Natural killer cell (primary cell): Measurements from ENCODE around the gene DNAI7. TPM values are rescaled to one million over a fixed set of nuclear protein-coding genes. Genes with fewer than 3 reads are reported as not detected.

Source experiments
- ATAC-seq, 3 donors: fragments of 150-1000 bp in 2 of 3; fragments of 200-7000 bp in 1 of 3; cut with Tn5 transposase; 1 replicate in 1 of 3; 2 replicates in 2 of 3; pipeline ENCODE4 v1.10.0; 2021; ENCODE audit warnings: mild to moderate bottlenecking in 2 of 3, moderate library complexity in 2 of 3
- DNase-seq, 2 donors: peaks; one replicate each; pipeline versions ENCODE4 v3.0.0 to v3.0.0-alpha.2; 2013 to 2021; ENCODE audit warnings: mixed read lengths in 1 of 2
- H3K27ac ChIP-seq: one replicate; pipeline ENCODE4 v1.5.1; 2013; ENCODE audit warnings: mild to moderate bottlenecking, low read length
- H3K27me3 ChIP-seq: one replicate; pipeline ENCODE4 v1.6.1; 2013; ENCODE audit warnings: low read length; ENCODE audit not compliant: control insufficient read depth, insufficient read depth
- H3K36me3 ChIP-seq: one replicate; pipeline ENCODE4 v1.6.1; 2013; ENCODE audit warnings: low read length; ENCODE audit not compliant: control insufficient read depth, insufficient read depth
- H3K4me1 ChIP-seq: one replicate; pipeline ENCODE4 v1.6.1; 2013; ENCODE audit warnings: low read length; ENCODE audit not compliant: control insufficient read depth, insufficient read depth
- H3K4me3 ChIP-seq: one replicate; pipeline ENCODE4 v1.5.1; 2013; ENCODE audit warnings: low read length
- H3K9me3 ChIP-seq: one replicate; pipeline ENCODE4 v1.6.1; 2013; ENCODE audit warnings: low read length; ENCODE audit not compliant: control insufficient read depth, insufficient read depth
- H3K27ac Mint-ChIP-seq, 2 donors: one replicate each; pipeline ENCODE4 v1.8.0; 2022; ENCODE audit warnings: mild to moderate bottlenecking in 2 of 2, mixed read lengths in 2 of 2, moderate library complexity in 1 of 2
- H3K27me3 Mint-ChIP-seq, 2 donors: one replicate each; pipeline ENCODE4 v1.8.0; 2022; ENCODE audit warnings: low read depth in 2 of 2, mixed read lengths in 2 of 2
- H3K36me3 Mint-ChIP-seq: one replicate; pipeline ENCODE4 v1.8.0; 2022; ENCODE audit warnings: mixed read lengths
- H3K4me1 Mint-ChIP-seq, 2 donors: one replicate each; pipeline ENCODE4 v1.8.0; 2022; ENCODE audit warnings: mixed read lengths in 2 of 2
- H3K4me3 Mint-ChIP-seq: one replicate; pipeline ENCODE4 v1.8.0; 2022; ENCODE audit warnings: mild to moderate bottlenecking, moderate library complexity, mixed read lengths
- H3K9me3 Mint-ChIP-seq, 2 donors: one replicate each; pipeline ENCODE4 v1.8.0; 2022; ENCODE audit warnings: mixed read lengths in 2 of 2
- WGBS: methylation state at CpG from one replicate; pipeline ENCODE4 v1.1.7; 2013; ENCODE audit warnings: missing lambda C conversion rate; ENCODE audit not compliant: insufficient coverage; 5-methylcytosine and 5-hydroxymethylcytosine counted together
- intact Hi-C: fragments of 100-400 bp; cut with micrococcal nuclease; formaldehyde crosslinking; loops from one replicate; pipeline ENCODE4 v1.14.2; 2022
- total RNA-seq, 4 donors: library from RNA; stranded (reverse); fragments of 120-200 nt in 1 of 4; gene quantifications; one replicate each; pipeline versions ENCODE4 v1.2.3 to v1.2.4, GENCODE V29; 2013 to 2022
- TF ChIP-seq, protein P1 (sequence below): fragments of 200-600 bp; IDR thresholded peaks from one replicate; pipeline ENCODE4 v1.8.0; 2022; ENCODE audit warnings: antibody characterized with exemption

Gene DNAI7
- total RNA-seq, 3 donors from 2014 or later (not counting 1 experiment from before 2014, with no cell fraction given) = 0.15 to 0.59 (median 0.48) TPM

DNA sequence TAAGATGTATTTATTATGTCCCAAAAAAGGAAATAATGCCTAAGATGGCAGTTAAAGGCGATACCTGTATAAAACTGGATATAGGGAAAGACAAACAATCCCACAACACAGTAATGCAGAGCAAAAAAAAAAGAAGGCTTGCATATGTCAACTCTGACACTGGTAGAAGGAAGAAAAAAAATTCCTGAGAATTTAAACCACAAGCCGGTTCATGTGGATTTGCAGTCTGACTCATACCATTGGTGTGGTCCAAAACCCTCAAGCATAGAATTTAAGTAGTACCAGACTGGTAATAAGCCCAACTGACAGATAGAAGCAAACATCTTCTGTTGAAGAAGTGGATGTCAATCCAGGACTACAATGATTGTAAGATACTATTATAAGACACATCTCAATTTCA lies 7.2 kb downstream of the DNAI7 start:
- DNase-seq = no peak
- no peak overlapping the region for H3K4me3 ChIP-seq
- ATAC-seq = no peak
- Mint-ChIP-seq H3K4me1 (peaks cover 11 to 13% of the 10 kb centered on the region in 2 donors), H3K27ac (no peak overlapping the region), H3K27me3 (no peaks in the 10 kb centered on the region), H3K4me3 (no peak overlapping the region), H3K9me3 (no peaks in the 10 kb centered on the region), H3K36me3 (no peaks in the 10 kb centered on the region)
- TF ChIP-seq, protein P1, sequence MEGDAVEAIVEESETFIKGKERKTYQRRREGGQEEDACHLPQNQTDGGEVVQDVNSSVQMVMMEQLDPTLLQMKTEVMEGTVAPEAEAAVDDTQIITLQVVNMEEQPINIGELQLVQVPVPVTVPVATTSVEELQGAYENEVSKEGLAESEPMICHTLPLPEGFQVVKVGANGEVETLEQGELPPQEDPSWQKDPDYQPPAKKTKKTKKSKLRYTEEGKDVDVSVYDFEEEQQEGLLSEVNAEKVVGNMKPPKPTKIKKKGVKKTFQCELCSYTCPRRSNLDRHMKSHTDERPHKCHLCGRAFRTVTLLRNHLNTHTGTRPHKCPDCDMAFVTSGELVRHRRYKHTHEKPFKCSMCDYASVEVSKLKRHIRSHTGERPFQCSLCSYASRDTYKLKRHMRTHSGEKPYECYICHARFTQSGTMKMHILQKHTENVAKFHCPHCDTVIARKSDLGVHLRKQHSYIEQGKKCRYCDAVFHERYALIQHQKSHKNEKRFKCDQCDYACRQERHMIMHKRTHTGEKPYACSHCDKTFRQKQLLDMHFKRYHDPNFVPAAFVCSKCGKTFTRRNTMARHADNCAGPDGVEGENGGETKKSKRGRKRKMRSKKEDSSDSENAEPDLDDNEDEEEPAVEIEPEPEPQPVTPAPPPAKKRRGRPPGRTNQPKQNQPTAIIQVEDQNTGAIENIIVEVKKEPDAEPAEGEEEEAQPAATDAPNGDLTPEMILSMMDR = no peak
- 71% methylated on average over 1 of the region's 2 CpGs for WGBS
- no peaks in the 10 kb centered on the region for H3K4me1 ChIP-seq
- no peaks in the 10 kb centered on the region for H3K27me3 ChIP-seq
- no peaks in the 10 kb centered on the region for H3K36me3 ChIP-seq
- no peaks in the 10 kb centered on the region for H3K9me3 ChIP-seq
- no peak overlapping the region for H3K27ac ChIP-seq
- intact Hi-C loops = no loop called here

DNA sequence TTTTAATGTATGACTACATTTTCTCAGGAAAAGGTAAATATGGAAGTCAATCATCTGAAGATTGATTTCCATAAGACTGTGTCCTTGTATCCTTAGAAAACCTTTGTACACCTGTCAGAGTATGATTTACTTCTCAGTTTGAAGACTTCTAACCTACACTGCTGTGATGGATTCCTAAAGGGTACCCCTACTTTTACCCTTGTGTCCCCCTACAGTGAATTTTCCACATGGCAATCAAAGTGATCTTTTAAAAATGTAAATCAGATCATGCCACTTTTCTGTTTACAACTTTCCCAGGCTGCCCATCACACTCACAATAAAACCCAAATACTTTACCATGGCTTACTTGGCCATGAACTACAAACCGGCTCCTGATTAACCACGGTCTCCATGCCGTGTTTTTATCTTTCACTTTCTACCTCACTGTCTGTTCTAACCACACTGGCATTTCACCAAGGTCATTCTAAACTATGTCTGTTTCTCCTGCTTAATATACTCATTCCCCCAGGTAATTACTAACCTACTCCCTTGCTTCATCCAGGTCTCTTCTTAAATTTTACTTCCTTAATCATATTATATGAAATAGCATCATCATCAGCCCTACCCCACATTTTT lies 8.1 kb downstream of the DNAI7 start:
- Mint-ChIP-seq H3K9me3 (no peaks in the 10 kb centered on the region), H3K4me3 (peak overlapping the region; percentile 64), H3K36me3 (no peaks in the 10 kb centered on the region), H3K27me3 (no peaks in the 10 kb centered on the region), H3K27ac (peak overlapping the region in 1 of 2 donors; percentile 31), H3K4me1 (peaks cover 11 to 13% of the 10 kb centered on the region in 2 donors)
- intact Hi-C loops = no loop called here
- Histone ChIP-seq H3K36me3 (no peaks in the 10 kb centered on the region), H3K27ac (no peak overlapping the region), H3K27me3 (no peaks in the 10 kb centered on the region), H3K9me3 (no peaks in the 10 kb centered on the region), H3K4me1 (no peaks in the 10 kb centered on the region), H3K4me3 (peak overlapping the region; percentile 11)
- 8% methylated on average over 3 of the region's 3 CpGs for WGBS
- DNase-seq (peak in 1 of 2 donors; percentile 61), ATAC-seq (peak; percentile 60 to 80 (median 78))
- TF ChIP-seq, protein P1 = no peak

DNA sequence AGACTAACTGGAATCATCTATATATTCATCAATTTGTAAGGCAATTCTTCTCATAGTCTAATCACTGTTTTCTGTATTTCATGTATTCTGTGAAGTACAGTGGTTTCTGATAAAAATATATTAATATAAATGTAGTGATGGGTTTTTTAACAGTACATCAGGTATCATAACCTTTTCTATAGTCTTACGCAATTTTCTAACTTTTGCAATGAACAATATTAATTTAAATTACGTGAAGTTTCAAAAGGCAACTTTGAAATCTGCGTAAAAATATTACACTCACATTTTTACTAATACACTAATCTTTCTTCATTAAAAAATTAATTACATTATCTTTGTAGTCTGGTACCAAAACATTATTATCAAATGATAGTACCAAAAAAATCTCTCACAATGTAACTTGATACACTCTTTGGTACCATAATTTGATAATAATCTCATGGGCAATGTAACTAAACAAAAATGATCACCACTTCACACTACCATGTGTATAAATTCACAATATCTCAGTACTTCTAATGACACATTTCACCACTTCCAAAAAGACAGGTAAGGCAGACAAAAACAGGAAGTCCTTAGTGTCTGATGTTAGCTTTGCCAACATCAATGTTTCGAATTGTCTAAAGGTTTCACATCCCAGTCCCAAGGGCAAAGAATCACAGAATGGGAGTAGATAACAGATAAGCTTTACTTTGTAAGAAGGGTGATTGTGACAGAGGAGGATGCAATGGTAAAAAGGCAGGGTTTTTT lies 8.7 kb downstream of the DNAI7 start:
- Mint-ChIP-seq H3K9me3 (no peaks in the 10 kb centered on the region), H3K4me3 (peak overlapping the region; percentile 43), H3K36me3 (no peaks in the 10 kb centered on the region), H3K4me1 (peaks cover 11 to 13% of the 10 kb centered on the region in 2 donors), H3K27me3 (no peaks in the 10 kb centered on the region), H3K27ac (no peak overlapping the region)
- DNase-seq (peak in 1 of 2 donors; percentile 45), ATAC-seq (peak in 1 of 3 donors; percentile 18)
- TF ChIP-seq, protein P1 = no peak
- H3K27ac ChIP-seq = no peak overlapping the region
- no peaks in the 10 kb centered on the region for H3K4me1 ChIP-seq
- H3K9me3 ChIP-seq = no peaks in the 10 kb centered on the region
- intact Hi-C loops = no loop called here
- H3K4me3 ChIP-seq = no peak overlapping the region
- H3K27me3 ChIP-seq = no peaks in the 10 kb centered on the region
- H3K36me3 ChIP-seq = no peaks in the 10 kb centered on the region
- 84% methylated on average over 4 of the region's 4 CpGs for WGBS
